Stimulated activated CD4-positive, alpha-beta T cell treated with anti-CD3 and anti-CD28 coated beads, TNF-alpha, amount 100 ng/mL, for 24 hours (primary cell): ENCODE measurements around the gene FCHSD1.
A peak's percentile ranks its signal among the peaks of the same experiment; 100 is the strongest.
"Not testable (repeated sequence)": the region's sequence is repeated elsewhere in the genome, so short reads cannot be mapped to it uniquely, and the experiment has no call there.

Source experiments
- DNase-seq, 3 experiments: peaks; one replicate each; pipeline ENCODE4 v3.0.0-alpha.2; 2020; ENCODE audit warnings: low read depth in 3 of 3

Gene FCHSD1

GRCh38 chr5:141617682-141618029, 33.6 kb downstream of the FCHSD1 start:
- DNase-seq, result no peak

GRCh38 chr5:141617128-141617527, 34.1 kb downstream of the FCHSD1 start:
- no peak for DNase-seq

- no peak for DNase-seq
Observed at GRCh38 chr5:141615991-141616720, 35.1 kb downstream of the FCHSD1 start.

GRCh38 chr5:141613344-141613743, 37.9 kb downstream of the FCHSD1 start:
- DNase-seq, result no peak

GRCh38 chr5:141611289-141611688, 39.9 kb downstream of the FCHSD1 start:
- no peak for DNase-seq

- DNase-seq, result not testable (repeated sequence)
Observed at GRCh38 chr5:141609921-141610320, 41.3 kb downstream of the FCHSD1 start.

GRCh38 chr5:141609044-141609443, 42.2 kb downstream of the FCHSD1 start:
- DNase-seq, result no peak

- DNase-seq, result no peak
Observed at GRCh38 chr5:141608557-141608956, 42.7 kb downstream of the FCHSD1 start.

- no peak for DNase-seq
Observed at GRCh38 chr5:141608046-141608445, 43.2 kb downstream of the FCHSD1 start.

GRCh38 chr5:141605523-141606277, 45.5 kb downstream of the FCHSD1 start:
- DNase-seq, result peak; percentile 42 to 58 (median 50)

GRCh38 chr5:141603923-141604717, 47.1 kb downstream of the FCHSD1 start:
- DNase-seq, result no peak

- DNase-seq, result no peak
Observed at GRCh38 chr5:141602606-141603005, 48.6 kb downstream of the FCHSD1 start.

- no peak for DNase-seq
Observed at GRCh38 chr5:141598391-141599345, 52.5 kb downstream of the FCHSD1 start.

- DNase-seq, result no peak
Observed at GRCh38 chr5:141597814-141598213, 53.4 kb downstream of the FCHSD1 start.

- DNase-seq, result no peak
Observed at GRCh38 chr5:141597394-141597793, 53.8 kb downstream of the FCHSD1 start.

GRCh38 chr5:141596867-141597266, 54.4 kb downstream of the FCHSD1 start:
- DNase-seq, result no peak

- no peak for DNase-seq
Observed at GRCh38 chr5:141590127-141590526, 61.1 kb downstream of the FCHSD1 start.
